Cardiac muscle cell (in vitro differentiated cells and primary cell): ENCODE measurements around the gene FOXJ3. TPM values are rescaled to one million over a fixed set of nuclear protein-coding genes. Genes with fewer than 3 reads are reported as not detected.

Experiments used
- DNase-seq, 2 donors: peaks; one replicate each; pipeline versions ENCODE4 v3.0.0 to v3.0.0-alpha.2; 2010 to 2017; ENCODE audit warnings: low read depth in 1 of 2, low spot score in 1 of 2
- H3K27ac ChIP-seq: fragments of 200-600 bp; sonication (generic); 2 replicates; pipeline ENCODE4 v1.5.1; 2016
- H3K27me3 ChIP-seq: fragments of 200-600 bp; sonication (generic); 2 replicates; pipeline ENCODE4 v1.6.0; 2016; ENCODE audit warnings: control low read depth
- H3K36me3 ChIP-seq: fragments of 200-600 bp; sonication (generic); 2 replicates; pipeline ENCODE4 v1.5.1; 2016; ENCODE audit warnings: control low read depth
- H3K4me1 ChIP-seq: fragments of 200-600 bp; sonication (generic); 2 replicates; pipeline ENCODE4 v1.8.1; 2017; ENCODE audit warnings: low read depth, mild to moderate bottlenecking, mixed run types
- H3K4me3 ChIP-seq: fragments of 200-600 bp; sonication (generic); 2 replicates; pipeline ENCODE4 v1.5.1; 2016; ENCODE audit warnings: mild to moderate bottlenecking
- H3K9me3 ChIP-seq: fragments of 200-600 bp; sonication (generic); 2 replicates; pipeline ENCODE4 v1.5.1; 2017; ENCODE audit warnings: low read depth, mild to moderate bottlenecking, control low read depth
- polyA plus RNA-seq: library from polyadenylated mRNA; unstranded; fragments of >200 nt; fragmentation: Nextera tagmentation; extraction: Ambion mirVana; gene quantifications from 2 replicates; pipeline ENCODE4 v1.2.1, GENCODE V29; 2016
- total RNA-seq: library from RNA; depleted of rRNA; stranded (reverse); fragments of >200 nt; gene quantifications from 2 replicates; pipeline ENCODE4 v1.2.3, GENCODE V29; 2016
- TF ChIP-seq, protein P1 (sequence below): IDR thresholded peaks from 2 replicates; pipeline ENCODE4 v1.5.1; 2012; ENCODE audit warnings: low read depth, mild to moderate bottlenecking, low read length

Gene FOXJ3
- total and polyA plus RNA-seq, 2 experiments from 2014 or later, result 25.4 to 54.1 TPM

DNA sequence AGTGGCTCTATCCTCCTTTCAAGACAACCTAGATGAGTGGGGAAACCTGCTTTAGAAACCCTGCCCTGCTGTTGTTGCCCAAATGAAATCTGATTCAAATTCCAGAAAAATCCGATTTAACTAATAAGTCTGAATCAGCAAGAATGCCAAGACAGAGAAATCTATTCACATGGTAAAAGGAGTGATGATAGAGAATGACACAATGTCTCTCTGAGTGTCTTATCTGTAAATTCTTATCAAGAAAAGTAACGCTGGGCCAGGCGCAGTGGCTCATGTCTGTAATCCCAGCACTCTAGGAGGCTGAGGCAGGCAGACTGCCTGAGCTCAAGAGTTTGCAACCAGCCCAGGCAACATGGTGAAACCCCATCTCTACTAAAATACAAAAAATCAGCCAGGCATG lies 156.8 kb downstream of the FOXJ3 start:
- peak overlapping the region; percentile 65 for H3K27ac ChIP-seq
- TF ChIP-seq, protein P1, sequence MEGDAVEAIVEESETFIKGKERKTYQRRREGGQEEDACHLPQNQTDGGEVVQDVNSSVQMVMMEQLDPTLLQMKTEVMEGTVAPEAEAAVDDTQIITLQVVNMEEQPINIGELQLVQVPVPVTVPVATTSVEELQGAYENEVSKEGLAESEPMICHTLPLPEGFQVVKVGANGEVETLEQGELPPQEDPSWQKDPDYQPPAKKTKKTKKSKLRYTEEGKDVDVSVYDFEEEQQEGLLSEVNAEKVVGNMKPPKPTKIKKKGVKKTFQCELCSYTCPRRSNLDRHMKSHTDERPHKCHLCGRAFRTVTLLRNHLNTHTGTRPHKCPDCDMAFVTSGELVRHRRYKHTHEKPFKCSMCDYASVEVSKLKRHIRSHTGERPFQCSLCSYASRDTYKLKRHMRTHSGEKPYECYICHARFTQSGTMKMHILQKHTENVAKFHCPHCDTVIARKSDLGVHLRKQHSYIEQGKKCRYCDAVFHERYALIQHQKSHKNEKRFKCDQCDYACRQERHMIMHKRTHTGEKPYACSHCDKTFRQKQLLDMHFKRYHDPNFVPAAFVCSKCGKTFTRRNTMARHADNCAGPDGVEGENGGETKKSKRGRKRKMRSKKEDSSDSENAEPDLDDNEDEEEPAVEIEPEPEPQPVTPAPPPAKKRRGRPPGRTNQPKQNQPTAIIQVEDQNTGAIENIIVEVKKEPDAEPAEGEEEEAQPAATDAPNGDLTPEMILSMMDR, result no peak
- H3K27me3 ChIP-seq, result no peaks in the 10 kb centered on the region
- no peaks in the 10 kb centered on the region for H3K36me3 ChIP-seq
- peak in 1 of 2 donors; percentile 44 for DNase-seq
- no peaks in the 10 kb centered on the region for H3K9me3 ChIP-seq
- peaks cover 20% of the 10 kb centered on the region for H3K4me1 ChIP-seq
- H3K4me3 ChIP-seq, result no peak overlapping the region

DNA sequence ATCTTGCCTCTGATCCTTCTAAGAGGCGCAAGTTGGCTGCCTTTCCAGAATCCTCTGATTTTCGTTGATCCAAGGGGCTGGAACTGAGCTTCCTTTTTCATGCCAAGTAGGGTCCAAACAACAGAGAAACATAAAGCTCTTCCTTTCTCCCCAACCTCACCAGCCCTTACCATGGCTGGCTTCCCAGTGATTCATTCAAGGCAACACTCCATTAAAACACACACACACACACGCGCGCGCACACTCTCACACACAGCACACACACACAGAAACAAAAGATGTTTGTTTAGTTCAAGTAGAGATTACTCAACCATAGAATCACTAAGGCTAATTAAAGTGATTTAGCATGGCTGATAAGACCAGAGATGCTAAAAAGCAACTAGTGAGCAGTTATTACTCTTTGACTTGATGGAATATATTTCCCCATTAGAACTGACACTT lies 157.5 kb downstream of the FOXJ3 start:
- TF ChIP-seq, protein P1, result no peak
- Histone ChIP-seq H3K27me3 (no peaks in the 10 kb centered on the region), H3K36me3 (no peaks in the 10 kb centered on the region), H3K4me1 (peaks cover 23% of the 10 kb centered on the region), H3K4me3 (no peak overlapping the region), H3K27ac (no peak overlapping the region), H3K9me3 (no peaks in the 10 kb centered on the region)
- peak in 1 of 2 donors; percentile 90 for DNase-seq

DNA sequence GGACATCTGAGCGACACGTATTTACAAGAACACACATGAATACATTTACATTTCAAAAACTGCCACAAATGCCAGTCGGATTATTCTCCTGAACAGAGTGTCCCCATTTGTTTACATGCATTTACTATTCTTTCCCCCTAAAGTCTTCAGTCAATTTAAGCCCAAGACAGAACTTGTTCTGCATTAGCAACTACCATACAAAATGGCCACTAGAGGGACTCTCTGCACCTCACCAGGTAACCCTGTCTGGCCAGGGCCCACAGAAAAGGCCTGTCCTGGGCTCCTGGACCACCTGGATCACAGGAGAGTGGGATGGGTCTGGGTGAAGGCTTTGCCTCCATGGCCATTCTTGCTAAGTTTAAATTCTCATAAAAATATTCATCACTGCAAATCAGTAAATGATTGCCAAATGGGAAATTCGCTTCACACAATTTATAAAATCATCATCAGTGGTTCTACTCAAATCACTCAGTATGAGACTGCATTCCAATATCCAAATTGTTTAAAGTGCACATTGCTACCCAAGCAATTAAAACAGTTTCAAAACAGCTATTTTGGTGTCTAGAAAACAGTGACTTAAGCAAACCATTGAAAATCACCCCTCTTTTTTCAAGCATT lies 158.0 kb downstream of the FOXJ3 start:
- TF ChIP-seq, protein P1, result peak; percentile 78
- Histone ChIP-seq H3K27me3 (no peaks in the 10 kb centered on the region), H3K36me3 (no peaks in the 10 kb centered on the region), H3K4me1 (peaks cover 23% of the 10 kb centered on the region), H3K27ac (no peak overlapping the region), H3K9me3 (no peaks in the 10 kb centered on the region), H3K4me3 (no peak overlapping the region)
- DNase-seq, result peak; percentile 63 to 67

DNA sequence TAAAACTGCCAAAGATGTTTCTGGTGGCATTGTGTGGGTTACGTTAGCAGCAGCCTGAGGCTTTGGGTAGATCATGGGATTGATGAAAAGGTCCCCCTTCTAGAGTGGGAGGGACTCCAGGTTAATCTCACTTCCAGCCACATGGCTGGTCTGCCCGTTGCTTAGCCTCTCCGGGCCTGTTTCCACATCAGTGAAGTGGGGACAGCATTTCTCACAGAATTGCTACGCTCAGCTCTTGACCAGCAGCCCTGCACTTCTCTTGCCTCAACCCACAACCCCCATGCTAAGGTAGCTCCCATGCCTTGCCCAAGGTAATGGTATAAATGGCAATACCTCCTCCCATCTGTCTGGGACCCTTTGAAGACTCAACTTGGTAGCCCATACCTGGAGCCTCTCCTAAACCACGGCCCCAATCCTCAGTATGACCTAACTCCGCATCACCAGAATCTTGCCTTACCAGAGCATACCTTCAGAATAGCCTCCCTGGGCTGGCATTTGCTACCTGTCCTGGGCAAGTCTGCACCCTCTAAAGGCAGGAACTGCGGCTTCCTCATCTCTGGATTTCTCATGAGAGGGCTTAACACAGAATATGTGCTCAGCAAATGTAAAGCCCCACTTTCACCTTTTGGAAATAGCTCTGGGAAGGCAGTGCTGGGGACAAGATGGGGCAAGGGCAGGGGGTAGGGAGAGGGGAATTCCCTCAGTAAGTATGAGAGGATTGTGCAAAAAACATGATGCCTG lies 159.6 kb downstream of the FOXJ3 start:
- DNase-seq, result no peak
- H3K4me1 ChIP-seq, result peaks cover 23% of the 10 kb centered on the region

DNA sequence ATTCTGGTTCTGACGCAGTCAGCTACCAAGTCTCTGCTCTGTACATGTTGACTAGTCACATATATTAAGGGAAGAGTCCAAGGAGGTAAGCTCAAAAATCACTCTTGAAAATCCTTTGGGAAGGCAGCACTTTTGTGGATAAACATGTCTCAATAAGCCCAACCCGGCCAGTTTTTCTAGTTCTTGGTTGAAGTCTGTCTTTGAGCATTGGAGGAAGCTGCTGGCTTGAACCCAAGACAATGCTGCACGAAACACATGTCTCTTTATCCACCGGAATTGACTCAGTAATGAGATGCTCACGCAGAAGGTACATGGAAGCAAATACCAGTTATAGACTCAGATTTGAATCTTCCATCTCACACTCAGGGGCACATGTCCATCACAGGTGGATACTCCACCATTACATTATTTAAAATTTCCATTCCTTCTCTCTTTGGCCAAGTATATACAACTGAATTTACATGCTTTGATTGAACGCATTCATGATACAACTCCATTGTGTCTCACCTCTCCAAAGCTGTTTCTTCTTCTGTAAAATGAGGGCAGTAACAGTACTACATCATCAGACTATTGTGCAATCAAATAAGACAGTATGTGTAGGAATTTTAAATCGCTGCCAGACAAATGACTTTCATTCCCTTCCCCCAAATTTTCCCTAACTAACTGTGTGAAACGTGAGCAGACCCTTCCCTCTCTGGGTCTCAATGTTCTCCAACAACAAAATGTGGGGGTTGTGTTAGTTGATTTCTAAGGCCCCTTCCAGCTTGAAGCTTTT lies 160.9 kb downstream of the FOXJ3 start:
- Histone ChIP-seq H3K27ac (peak overlapping the region; percentile 65), H3K27me3 (no peaks in the 10 kb centered on the region), H3K4me1 (peaks cover 21% of the 10 kb centered on the region), H3K4me3 (no peak overlapping the region), H3K9me3 (no peaks in the 10 kb centered on the region), H3K36me3 (no peaks in the 10 kb centered on the region)
- TF ChIP-seq, protein P1, result no peak
- peak in 1 of 2 donors; percentile 66 for DNase-seq

More for the DNA sequence above, 159.6 kb downstream of the FOXJ3 start:
- TF ChIP-seq, protein P1, result no peak
- Histone ChIP-seq H3K4me3 (no peak overlapping the region), H3K27ac (peak overlapping the region; percentile 65), H3K36me3 (no peaks in the 10 kb centered on the region), H3K9me3 (no peaks in the 10 kb centered on the region), H3K27me3 (no peaks in the 10 kb centered on the region)
